GM18519 (cell line): ENCODE results near the gene ATXN2.

Experiments used
- ATAC-seq: cut with Tn5 transposase; IDR thresholded peaks from one replicate; pipeline ENCODE4 v1.9.1; 2021; ENCODE audit warnings: mild to moderate bottlenecking, moderate library complexity; ENCODE audit not compliant: unreplicated experiment, low FRiP score

ATXN2 gene

GRCh38 chr12:111424793-111425251 is 174.3 kb downstream of the ATXN2 start:
- ATAC-seq = no peak

DNA sequence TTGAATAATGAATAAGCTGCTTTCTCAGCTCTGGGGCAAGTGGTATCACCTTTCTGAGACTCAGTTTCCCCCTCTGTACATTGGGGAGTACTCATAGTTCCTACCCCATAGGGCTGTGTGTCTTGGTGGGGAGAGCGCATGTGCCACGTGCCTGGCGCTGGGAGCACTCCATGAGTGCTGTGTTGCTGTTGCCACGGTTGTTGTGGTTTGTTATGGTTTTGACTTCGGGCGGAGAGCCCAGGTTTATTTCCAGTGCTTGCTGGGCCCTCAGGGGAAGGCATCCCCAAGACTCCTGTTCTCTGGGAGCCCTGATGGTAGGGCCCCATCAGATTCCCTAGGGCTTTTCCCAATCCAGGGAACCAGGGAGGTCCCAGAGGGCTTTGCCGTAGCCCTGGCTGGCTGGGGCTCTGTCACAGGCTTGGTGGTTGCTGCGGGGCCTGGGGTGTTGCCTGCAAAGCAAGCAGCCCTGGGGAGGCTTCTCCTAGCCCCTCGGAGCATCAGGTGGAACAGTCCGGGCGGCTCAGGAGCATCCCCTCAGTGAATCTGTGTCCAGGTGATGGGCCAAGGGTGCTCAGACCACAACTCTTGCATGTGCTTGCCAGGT is 174.8 kb downstream of the ATXN2 start:
- no peak for ATAC-seq

GRCh38 chr12:111420494-111420893 is 178.6 kb downstream of the ATXN2 start:
- ATAC-seq = no peak

GRCh38 chr12:111419784-111420183 is 179.3 kb downstream of the ATXN2 start:
- ATAC-seq = no peak

GRCh38 chr12:111418594-111418880 is 180.6 kb downstream of the ATXN2 start:
- no peak for ATAC-seq

- ATAC-seq = no peak
Measured at GRCh38 chr12:111417784-111418593, 181.1 kb downstream of the ATXN2 start.

- ATAC-seq = no peak
Measured at GRCh38 chr12:111417290-111417689, 181.8 kb downstream of the ATXN2 start.

- no peak for ATAC-seq
Measured at GRCh38 chr12:111414711-111415252, 184.3 kb downstream of the ATXN2 start.

- ATAC-seq = no peak
Measured at GRCh38 chr12:111413442-111414086, 185.6 kb downstream of the ATXN2 start.

GRCh38 chr12:111412830-111413441 is 186.2 kb downstream of the ATXN2 start:
- ATAC-seq = no peak

- no peak for ATAC-seq
Measured at GRCh38 chr12:111412007-111412829, 186.9 kb downstream of the ATXN2 start.

GRCh38 chr12:111411185-111411764 is 187.8 kb downstream of the ATXN2 start:
- ATAC-seq = no peak

DNA sequence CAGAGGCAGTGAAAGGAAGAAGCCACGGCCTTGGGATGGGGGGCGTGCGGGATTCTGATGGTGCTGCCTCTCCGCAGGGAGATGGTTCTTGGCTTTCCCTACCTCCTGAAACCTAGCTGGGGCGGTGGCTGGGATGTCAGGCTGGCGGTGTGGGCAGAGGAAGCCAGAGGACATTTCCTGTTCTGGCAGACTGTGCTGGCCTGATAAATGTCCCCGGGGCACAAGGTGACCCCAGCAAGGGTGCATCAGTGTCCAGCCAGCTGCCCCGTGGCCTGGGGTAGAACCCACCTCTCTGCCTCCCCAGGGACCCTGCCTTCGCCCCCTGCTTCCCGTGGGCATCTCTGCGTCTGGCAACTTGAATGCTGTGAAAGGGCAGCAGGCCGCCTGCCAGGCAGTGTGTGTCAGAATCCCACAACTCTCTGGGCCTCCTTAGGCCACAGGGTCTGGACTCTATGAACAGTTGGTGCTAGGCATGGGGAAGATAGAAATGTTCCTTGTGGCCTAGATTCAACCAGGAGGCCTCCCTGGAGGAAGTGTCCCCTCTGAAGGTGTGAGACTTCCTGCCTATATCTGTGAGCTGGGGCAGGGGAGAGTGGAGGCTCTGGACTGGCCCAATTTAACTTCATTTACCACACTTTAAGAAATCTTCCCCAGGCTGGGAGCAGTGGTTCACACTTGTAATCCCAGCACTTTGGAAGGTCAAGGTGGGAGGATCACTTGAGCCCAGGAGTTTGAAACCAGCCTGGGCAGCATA is 188.5 kb downstream of the ATXN2 start:
- no peak for ATAC-seq

- no peak for ATAC-seq
Measured at GRCh38 chr12:111409780-111410430, 189.2 kb downstream of the ATXN2 start.

DNA sequence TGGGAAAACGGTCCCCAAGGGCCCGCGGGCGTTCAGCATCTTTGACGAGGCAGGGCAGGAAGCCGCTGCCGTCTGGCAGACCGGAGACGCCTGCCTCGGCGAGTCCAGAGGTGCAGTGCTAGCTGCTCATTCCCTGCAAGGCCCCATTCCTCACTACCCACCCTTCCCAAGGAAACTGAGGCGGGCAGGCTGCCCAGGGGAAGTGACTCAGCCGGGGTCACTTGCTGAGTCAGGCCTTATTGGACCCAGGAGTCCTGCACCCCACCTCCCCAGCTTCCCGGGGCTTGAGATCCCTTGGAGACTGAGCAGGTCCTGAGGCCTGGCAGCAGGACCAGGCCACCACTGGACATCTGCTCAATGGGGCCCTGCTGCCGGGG is 189.7 kb downstream of the ATXN2 start:
- no peak for ATAC-seq

- ATAC-seq = no peak
Measured at GRCh38 chr12:111408686-111409402, 190.3 kb downstream of the ATXN2 start.

DNA sequence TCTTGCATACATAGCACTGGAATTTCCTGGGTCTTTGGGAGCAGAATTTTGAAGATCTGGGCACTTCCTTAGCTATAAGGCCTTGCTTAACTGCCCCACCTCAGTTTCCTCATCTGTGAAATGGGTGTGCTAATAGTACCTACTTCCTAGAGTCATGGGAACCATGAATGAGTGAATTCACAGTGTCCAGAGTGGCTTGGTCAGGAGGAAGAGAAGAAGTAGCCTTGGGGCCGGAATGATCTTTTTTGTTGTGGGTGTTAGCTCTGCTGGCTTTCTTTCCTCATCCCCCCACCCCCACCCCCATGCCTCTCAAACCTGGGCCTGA is 191.0 kb downstream of the ATXN2 start:
- ATAC-seq = no peak
